Liver (tissue), 9 donors: ENCODE data around the gene SCIN. TPM values are rescaled to one million over a fixed set of nuclear protein-coding genes. Genes with fewer than 3 reads are reported as not detected.
"Not testable (repeated sequence)": the region's sequence is repeated elsewhere in the genome, so short reads cannot be mapped to it uniquely, and the experiment has no call there.

Experiments
- DNase-seq: peaks from one replicate; pipeline ENCODE4 v3.0.0-alpha.2; 2017; ENCODE audit warnings: low spot score
- H3K27ac ChIP-seq, 2 donors: one replicate each; pipeline ENCODE4 v1.7.0; 2013; ENCODE audit warnings: inconsistent platforms in 2 of 2, low read length in 2 of 2, control low read depth in 1 of 2, low read depth in 1 of 2, mild to moderate bottlenecking in 1 of 2
- H3K27me3 ChIP-seq, 4 donors: one replicate each; pipeline versions ENCODE4 v1.6.1 to v1.7.0; 2013; ENCODE audit warnings: low read length in 3 of 4, inconsistent platforms in 1 of 4, mild to moderate bottlenecking in 1 of 4, moderate library complexity in 1 of 4; ENCODE audit not compliant: control insufficient read depth in 4 of 4, insufficient read depth in 4 of 4
- H3K36me3 ChIP-seq, 4 donors: one replicate each; pipeline versions ENCODE4 v1.6.1 to v1.7.0; 2013; ENCODE audit warnings: low read length in 3 of 4, mild to moderate bottlenecking in 3 of 4, low read depth in 1 of 4, moderate library complexity in 1 of 4; ENCODE audit not compliant: control insufficient read depth in 4 of 4, insufficient read depth in 3 of 4
- H3K4me1 ChIP-seq, 4 donors: one replicate each; pipeline versions ENCODE4 v1.6.1 to v1.7.0; 2013; ENCODE audit warnings: low read length in 3 of 4, mild to moderate bottlenecking in 3 of 4, moderate library complexity in 1 of 4; ENCODE audit not compliant: control insufficient read depth in 4 of 4, insufficient read depth in 4 of 4
- H3K4me3 ChIP-seq, 3 donors: one replicate each; pipeline versions ENCODE4 v1.6.1 to v1.7.0; 2013; ENCODE audit warnings: low read length in 3 of 3, control low read depth in 1 of 3, low read depth in 1 of 3, mild to moderate bottlenecking in 1 of 3
- H3K9ac ChIP-seq, 2 donors: one replicate each; pipeline ENCODE4 v1.7.0; 2013; ENCODE audit warnings: low read length in 2 of 2, mild to moderate bottlenecking in 2 of 2, moderate library complexity in 2 of 2, control low read depth in 1 of 2, low read depth in 1 of 2
- H3K9me3 ChIP-seq, 4 donors: one replicate each; pipeline versions ENCODE4 v1.6.1 to v1.7.0; 2013; ENCODE audit warnings: low read length in 3 of 4; ENCODE audit not compliant: control insufficient read depth in 4 of 4
- CTCF ChIP-seq: fragments of 150-350 bp; IDR thresholded peaks from 2 replicates; pipeline ENCODE4 v1.5.1; 2017; ENCODE audit warnings: improper control_type of control experiment, low read depth, low read length; ENCODE audit not compliant: missing input control
- EGR1 ChIP-seq, 2 donors: IDR thresholded peaks; 2 replicates each; pipeline ENCODE4 v1.6.1; 2016 to 2018; ENCODE audit warnings: antibody characterized with exemption in 2 of 2, low read depth in 2 of 2
- FOXA1 ChIP-seq: IDR thresholded peaks from 2 replicates; pipeline ENCODE4 v1.6.1; 2016; ENCODE audit warnings: antibody characterized with exemption
- FOXA2 ChIP-seq: IDR thresholded peaks from 2 replicates; pipeline ENCODE4 v1.6.1; 2016; ENCODE audit warnings: antibody characterized with exemption
- GABPA ChIP-seq, 2 donors: IDR thresholded peaks in 1 of 2; conservative IDR thresholded peaks in 1 of 2; 2 replicates each; pipeline ENCODE4 v1.6.1; 2016; ENCODE audit warnings: antibody characterized with exemption in 2 of 2, mild to moderate bottlenecking in 1 of 2, moderate library complexity in 1 of 2
- HNF4A ChIP-seq, 2 donors: conservative IDR thresholded peaks; 2 replicates each; pipeline ENCODE4 v1.6.1; 2016; ENCODE audit warnings: antibody characterized with exemption in 2 of 2, mild to moderate bottlenecking in 2 of 2
- HNF4G ChIP-seq: IDR thresholded peaks from 2 replicates; pipeline ENCODE4 v1.6.1; 2016; ENCODE audit warnings: antibody characterized with exemption
- JUND ChIP-seq, 2 donors: IDR thresholded peaks; 2 replicates each; pipeline ENCODE4 v1.6.1; 2016; ENCODE audit warnings: antibody characterized with exemption in 2 of 2
- NR2F2 ChIP-seq: IDR thresholded peaks from 2 replicates; pipeline ENCODE4 v1.6.1; 2016; ENCODE audit warnings: antibody characterized with exemption
- RAD21 ChIP-seq, 2 donors: IDR thresholded peaks; 2 replicates each; pipeline ENCODE4 v1.6.1; 2016; ENCODE audit warnings: antibody characterized with exemption in 2 of 2, mild to moderate bottlenecking in 2 of 2
- RXRA ChIP-seq, 2 donors: IDR thresholded peaks; 2 replicates each; pipeline ENCODE4 v1.6.1; 2017 to 2018; ENCODE audit warnings: antibody characterized with exemption in 2 of 2, mild to moderate bottlenecking in 1 of 2
- SP1 ChIP-seq: IDR thresholded peaks from 2 replicates; pipeline ENCODE4 v1.6.1; 2018; ENCODE audit warnings: antibody characterized with exemption, mild to moderate bottlenecking
- TAF1 ChIP-seq: conservative IDR thresholded peaks from 2 replicates; pipeline ENCODE4 v1.6.1; 2016; ENCODE audit warnings: antibody characterized with exemption, mild to moderate bottlenecking
- YY1 ChIP-seq: IDR thresholded peaks from 2 replicates; pipeline ENCODE4 v1.6.1; 2016; ENCODE audit warnings: antibody characterized with exemption, mild to moderate bottlenecking
- WGBS: extraction: QIAGEN DNeasy Blood & Tissue Kit; methylation state at CpG from one replicate; pipeline ENCODE4 v1.1.7; 2013; 5-methylcytosine and 5-hydroxymethylcytosine counted together
- polyA plus RNA-seq, 2 donors: library from polyadenylated mRNA; stranded (reverse) in 1 of 2; unstranded in 1 of 2; fragments of 200-250 nt in 1 of 2; fragments of >200 nt in 1 of 2; fragmentation: Nextera tagmentation in 1 of 2; extraction: Ambion mirVana in 1 of 2; gene quantifications; one replicate each; pipeline versions ENCODE4 v1.2.1 to v1.2.3, GENCODE V29; 2013 to 2015
- total RNA-seq, 2 donors: library from RNA; depleted of rRNA; stranded (reverse); fragments of >200 nt; gene quantifications; one replicate each; pipeline ENCODE4 v1.2.3, GENCODE V29; 2014
- TF ChIP-seq, protein P1 (sequence below): IDR thresholded peaks from 2 replicates; pipeline ENCODE4 v1.6.1; 2016; ENCODE audit warnings: antibody characterized with exemption
- TF ChIP-seq, protein P2 (sequence below): IDR thresholded peaks from 2 replicates; pipeline ENCODE4 v1.6.1; 2016; ENCODE audit warnings: antibody characterized with exemption
- TF ChIP-seq, protein P3 (sequence below): IDR thresholded peaks from 2 replicates; pipeline ENCODE4 v1.6.1; 2016; ENCODE audit warnings: antibody characterized with exemption
- TF ChIP-seq, protein P4 (sequence below): IDR thresholded peaks from 2 replicates; pipeline ENCODE4 v1.6.1; 2016; ENCODE audit warnings: antibody characterized with exemption, mild to moderate bottlenecking
- donor health status: healthy.
- donor health status: healthy.
- donor health status: healthy.
- donor health status: healthy.
- donor health status: healthy.

SCIN gene
- total and polyA plus RNA-seq, 4 donors, result 0.05 to 0.23 TPM; not detected in 2

- TF ChIP-seq, protein P1, sequence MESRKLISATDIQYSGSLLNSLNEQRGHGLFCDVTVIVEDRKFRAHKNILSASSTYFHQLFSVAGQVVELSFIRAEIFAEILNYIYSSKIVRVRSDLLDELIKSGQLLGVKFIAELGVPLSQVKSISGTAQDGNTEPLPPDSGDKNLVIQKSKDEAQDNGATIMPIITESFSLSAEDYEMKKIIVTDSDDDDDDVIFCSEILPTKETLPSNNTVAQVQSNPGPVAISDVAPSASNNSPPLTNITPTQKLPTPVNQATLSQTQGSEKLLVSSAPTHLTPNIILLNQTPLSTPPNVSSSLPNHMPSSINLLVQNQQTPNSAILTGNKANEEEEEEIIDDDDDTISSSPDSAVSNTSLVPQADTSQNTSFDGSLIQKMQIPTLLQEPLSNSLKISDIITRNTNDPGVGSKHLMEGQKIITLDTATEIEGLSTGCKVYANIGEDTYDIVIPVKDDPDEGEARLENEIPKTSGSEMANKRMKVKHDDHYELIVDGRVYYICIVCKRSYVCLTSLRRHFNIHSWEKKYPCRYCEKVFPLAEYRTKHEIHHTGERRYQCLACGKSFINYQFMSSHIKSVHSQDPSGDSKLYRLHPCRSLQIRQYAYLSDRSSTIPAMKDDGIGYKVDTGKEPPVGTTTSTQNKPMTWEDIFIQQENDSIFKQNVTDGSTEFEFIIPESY, result no peak
- TF ChIP-seq, protein P2, sequence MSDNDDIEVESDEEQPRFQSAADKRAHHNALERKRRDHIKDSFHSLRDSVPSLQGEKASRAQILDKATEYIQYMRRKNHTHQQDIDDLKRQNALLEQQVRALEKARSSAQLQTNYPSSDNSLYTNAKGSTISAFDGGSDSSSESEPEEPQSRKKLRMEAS, result no peak
- TF ChIP-seq EGR1 (IDR thresholded peaks at IDR 0.05; ENCODE audit: low read depth in 2 of 2) (no peak), HNF4G (no peak), GABPA (IDR thresholded peaks at IDR 0.05 in 1 of 2, conservative IDR thresholded peaks at IDR 0.05 in 1 of 2) (no peak), RXRA (IDR thresholded peaks at IDR 0.05) (no peak), SP1 (no peak), YY1 (no peak)
Observed at GRCh38 chr7:12670000-12670729, 99.6 kb downstream of the SCIN start (continued).

GRCh38 chr7:12670743-12671520 is 100.4 kb downstream of the SCIN start:
- Histone ChIP-seq H3K9me3 (no peaks in the 10 kb centered on the region), H3K27ac (no peak overlapping the region), H3K4me1 (peaks cover 0 to 8% (median 0%) of the 10 kb centered on the region in 4 donors), H3K27me3 (no peaks in the 10 kb centered on the region), H3K9ac (no peak overlapping the region), H3K4me3 (no peak overlapping the region), H3K36me3 (no peaks in the 10 kb centered on the region)
- TF ChIP-seq SP1 (no peak), FOXA1 (no peak), YY1 (no peak), TAF1 (no peak), JUND (IDR thresholded peaks at IDR 0.05) (no peak), HNF4G (no peak), CTCF (no peak), GABPA (IDR thresholded peaks at IDR 0.05 in 1 of 2, conservative IDR thresholded peaks at IDR 0.05 in 1 of 2) (no peak), EGR1 (IDR thresholded peaks at IDR 0.05; ENCODE audit: low read depth in 2 of 2) (no peak), HNF4A (conservative IDR thresholded peaks at IDR 0.05) (no peak), RAD21 (IDR thresholded peaks at IDR 0.05) (no peak), RXRA (IDR thresholded peaks at IDR 0.05) (no peak), NR2F2 (no peak), FOXA2 (no peak)
- TF ChIP-seq, protein P3, sequence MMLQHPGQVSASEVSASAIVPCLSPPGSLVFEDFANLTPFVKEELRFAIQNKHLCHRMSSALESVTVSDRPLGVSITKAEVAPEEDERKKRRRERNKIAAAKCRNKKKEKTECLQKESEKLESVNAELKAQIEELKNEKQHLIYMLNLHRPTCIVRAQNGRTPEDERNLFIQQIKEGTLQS, result no peak
- TF ChIP-seq, protein P2, result no peak
- TF ChIP-seq, protein P1, result no peak
- TF ChIP-seq, protein P4, sequence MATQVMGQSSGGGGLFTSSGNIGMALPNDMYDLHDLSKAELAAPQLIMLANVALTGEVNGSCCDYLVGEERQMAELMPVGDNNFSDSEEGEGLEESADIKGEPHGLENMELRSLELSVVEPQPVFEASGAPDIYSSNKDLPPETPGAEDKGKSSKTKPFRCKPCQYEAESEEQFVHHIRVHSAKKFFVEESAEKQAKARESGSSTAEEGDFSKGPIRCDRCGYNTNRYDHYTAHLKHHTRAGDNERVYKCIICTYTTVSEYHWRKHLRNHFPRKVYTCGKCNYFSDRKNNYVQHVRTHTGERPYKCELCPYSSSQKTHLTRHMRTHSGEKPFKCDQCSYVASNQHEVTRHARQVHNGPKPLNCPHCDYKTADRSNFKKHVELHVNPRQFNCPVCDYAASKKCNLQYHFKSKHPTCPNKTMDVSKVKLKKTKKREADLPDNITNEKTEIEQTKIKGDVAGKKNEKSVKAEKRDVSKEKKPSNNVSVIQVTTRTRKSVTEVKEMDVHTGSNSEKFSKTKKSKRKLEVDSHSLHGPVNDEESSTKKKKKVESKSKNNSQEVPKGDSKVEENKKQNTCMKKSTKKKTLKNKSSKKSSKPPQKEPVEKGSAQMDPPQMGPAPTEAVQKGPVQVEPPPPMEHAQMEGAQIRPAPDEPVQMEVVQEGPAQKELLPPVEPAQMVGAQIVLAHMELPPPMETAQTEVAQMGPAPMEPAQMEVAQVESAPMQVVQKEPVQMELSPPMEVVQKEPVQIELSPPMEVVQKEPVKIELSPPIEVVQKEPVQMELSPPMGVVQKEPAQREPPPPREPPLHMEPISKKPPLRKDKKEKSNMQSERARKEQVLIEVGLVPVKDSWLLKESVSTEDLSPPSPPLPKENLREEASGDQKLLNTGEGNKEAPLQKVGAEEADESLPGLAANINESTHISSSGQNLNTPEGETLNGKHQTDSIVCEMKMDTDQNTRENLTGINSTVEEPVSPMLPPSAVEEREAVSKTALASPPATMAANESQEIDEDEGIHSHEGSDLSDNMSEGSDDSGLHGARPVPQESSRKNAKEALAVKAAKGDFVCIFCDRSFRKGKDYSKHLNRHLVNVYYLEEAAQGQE, result no peak
- DNase-seq, result no peak
- 74% methylated on average over 6 of the region's 6 CpGs for WGBS

- H3K27ac ChIP-seq, DNase-seq, H3K36me3 ChIP-seq, H3K4me1 ChIP-seq, H3K27me3 ChIP-seq, H3K9ac ChIP-seq, H3K4me3 ChIP-seq, H3K9me3 ChIP-seq: not testable (repeated sequence)
- 85% methylated on average over 7 of the region's 7 CpGs for WGBS
Observed at GRCh38 chr7:12673436-12673835, 102.9 kb downstream of the SCIN start.
